ENCODE results near the gene KLHL21.
"Not testable (repeated sequence)": the region's sequence is repeated elsewhere in the genome, so short reads cannot be mapped to it uniquely, and the experiment has no call there.

The KLHL21 gene

DNA sequence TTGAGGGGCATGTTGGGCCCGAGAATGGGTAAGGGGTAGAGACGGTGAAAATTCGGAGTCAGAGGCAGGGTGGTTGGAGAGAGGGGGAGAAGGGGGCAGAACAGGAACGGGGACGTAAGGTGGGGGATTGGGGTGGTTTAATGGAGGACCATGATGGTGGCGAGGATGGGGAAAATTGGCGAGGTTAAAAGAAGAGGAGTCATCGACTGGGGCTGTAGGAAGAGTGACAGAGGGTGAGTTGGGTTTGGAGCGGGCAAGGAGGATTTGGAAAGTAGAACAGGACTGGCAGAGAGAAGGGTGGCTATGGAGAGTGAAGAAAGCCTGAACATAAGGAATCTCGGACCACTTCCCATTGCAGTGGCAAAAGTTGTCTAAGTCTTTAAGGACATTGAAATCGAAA is 33.6 kb downstream of the KLHL21 start:
- no peak for DNase-seq (ENCODE audit: extremely low read depth, low read depth)
- TF ChIP-seq, protein P1, sequence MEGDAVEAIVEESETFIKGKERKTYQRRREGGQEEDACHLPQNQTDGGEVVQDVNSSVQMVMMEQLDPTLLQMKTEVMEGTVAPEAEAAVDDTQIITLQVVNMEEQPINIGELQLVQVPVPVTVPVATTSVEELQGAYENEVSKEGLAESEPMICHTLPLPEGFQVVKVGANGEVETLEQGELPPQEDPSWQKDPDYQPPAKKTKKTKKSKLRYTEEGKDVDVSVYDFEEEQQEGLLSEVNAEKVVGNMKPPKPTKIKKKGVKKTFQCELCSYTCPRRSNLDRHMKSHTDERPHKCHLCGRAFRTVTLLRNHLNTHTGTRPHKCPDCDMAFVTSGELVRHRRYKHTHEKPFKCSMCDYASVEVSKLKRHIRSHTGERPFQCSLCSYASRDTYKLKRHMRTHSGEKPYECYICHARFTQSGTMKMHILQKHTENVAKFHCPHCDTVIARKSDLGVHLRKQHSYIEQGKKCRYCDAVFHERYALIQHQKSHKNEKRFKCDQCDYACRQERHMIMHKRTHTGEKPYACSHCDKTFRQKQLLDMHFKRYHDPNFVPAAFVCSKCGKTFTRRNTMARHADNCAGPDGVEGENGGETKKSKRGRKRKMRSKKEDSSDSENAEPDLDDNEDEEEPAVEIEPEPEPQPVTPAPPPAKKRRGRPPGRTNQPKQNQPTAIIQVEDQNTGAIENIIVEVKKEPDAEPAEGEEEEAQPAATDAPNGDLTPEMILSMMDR (IDR thresholded peaks at IDR 0.05; ENCODE audit: low read depth, low read length, missing control alignments): no peak
- H3K4me3 ChIP-seq (replicated peaks; ENCODE audit: low read depth, low read length): no peak overlapping the region

DNA sequence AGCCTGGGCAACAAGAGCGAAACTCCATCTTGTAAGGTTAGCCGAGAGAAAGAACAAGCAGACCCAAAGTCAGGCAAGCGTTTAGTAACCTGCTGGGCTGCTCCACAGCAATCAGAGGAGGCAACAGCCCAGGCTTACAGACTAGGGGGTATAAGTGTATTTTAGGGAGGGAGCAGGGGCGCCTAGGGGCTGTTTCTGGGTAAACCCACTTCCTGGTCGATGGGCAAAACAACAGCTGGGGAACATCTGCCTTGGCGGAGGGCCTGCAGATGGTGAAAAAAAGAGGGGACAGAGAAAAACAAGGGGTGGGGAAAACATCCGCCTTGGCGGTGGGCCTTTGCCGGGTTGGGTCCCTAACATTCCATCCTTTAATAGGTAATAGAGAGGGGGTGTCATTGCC is 42.4 kb downstream of the KLHL21 start:
- no peak for DNase-seq (ENCODE audit: extremely low read depth, low read depth)
- TF ChIP-seq, protein P1 (IDR thresholded peaks at IDR 0.05; ENCODE audit: low read depth, low read length, missing control alignments): no peak
- H3K4me3 ChIP-seq (replicated peaks; ENCODE audit: low read depth, low read length): no peak overlapping the region

DNA sequence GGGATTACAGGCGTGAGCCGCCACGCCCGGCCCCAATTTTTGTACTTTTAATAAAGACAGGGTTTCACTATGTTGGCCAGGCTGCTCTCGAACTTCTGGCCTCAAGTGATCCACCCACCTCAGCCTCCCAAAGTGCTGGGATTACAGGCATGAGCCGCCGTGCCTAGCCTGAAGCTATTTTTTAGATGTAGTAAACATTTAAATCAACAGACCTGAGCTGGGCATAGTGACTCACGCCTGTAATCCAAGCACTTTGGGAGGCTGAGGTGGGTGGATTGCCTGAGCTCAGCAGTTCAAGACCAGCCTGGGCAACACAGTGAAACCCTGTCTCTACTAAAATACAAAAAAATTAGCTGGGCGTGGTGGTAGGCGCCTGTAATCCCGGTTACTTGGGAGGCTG is 43.5 kb downstream of the KLHL21 start:
- H3K4me3 ChIP-seq (replicated peaks; ENCODE audit: low read depth, low read length); DNase-seq (ENCODE audit: extremely low read depth, low read depth): not testable (repeated sequence)

DNA sequence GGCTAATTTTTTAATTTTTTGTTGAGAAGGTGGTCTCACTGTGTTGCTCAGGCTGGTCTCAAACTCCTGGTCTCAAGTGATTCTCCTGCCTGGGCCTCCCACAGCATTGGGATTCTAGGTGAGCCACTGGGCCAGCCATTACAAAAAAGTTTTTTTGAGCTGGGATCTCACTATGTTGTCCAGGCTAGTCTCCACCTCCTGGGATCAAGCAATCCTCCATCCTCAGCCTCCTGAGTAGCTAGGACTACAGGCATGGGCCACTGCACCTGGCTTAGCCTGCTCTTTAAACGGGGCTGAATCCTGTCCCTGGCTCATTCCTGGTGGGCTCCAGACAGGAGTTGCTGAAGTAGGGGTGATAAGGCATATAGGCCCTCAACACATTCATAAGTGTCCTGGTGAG is 45.1 kb downstream of the KLHL21 start:
- DNase-seq (ENCODE audit: extremely low read depth, low read depth): no peak
- TF ChIP-seq, protein P1 (IDR thresholded peaks at IDR 0.05; ENCODE audit: low read depth, low read length, missing control alignments): no peak

DNA sequence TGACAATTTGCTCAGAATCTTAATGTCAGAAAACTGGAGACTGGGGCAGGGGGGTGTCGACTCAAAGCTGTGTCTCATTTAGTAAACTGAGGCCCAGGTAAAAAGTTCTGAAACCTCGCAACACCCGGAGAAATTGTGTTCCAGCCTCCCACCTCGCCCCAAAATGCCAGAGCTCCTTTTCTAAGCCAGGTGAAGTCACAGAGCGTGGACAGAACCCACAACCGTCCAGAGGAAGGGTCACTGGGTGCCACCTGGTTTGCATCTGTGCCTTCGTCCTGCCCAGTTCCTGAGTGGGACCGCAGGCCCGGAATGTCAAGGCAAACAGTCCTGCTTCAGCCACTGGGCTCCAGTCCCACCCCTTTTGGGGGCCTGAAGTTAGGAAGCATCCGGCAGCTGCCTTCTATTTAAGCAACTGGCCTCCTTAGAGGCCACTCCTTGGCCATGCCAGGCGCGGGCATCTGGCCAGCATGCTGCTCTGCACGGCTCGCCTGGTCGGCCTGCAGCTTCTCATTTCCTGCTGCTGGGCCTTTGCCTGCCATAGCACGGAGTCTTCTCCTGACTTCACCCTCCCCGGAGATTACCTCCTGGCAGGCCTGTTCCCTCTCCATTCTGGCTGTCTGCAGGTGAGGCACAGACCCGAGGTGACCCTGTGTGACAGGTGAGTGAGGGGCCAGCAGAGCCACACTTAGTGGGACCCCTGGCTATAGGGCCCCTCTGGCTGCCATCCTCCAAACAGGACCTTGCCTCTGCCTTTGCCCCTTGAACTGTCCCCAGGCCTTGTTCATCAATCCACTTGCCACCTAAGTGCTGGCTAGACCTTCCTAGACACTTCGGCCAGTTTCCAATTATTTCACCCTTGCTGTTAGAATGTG is 47.5 kb downstream of the KLHL21 start, which contains the start of gene TAS1R1:
Gene TAS1R1, plus strand, starts transcription at position 401 of the 872 bp plus-strand sequence. Its CDS starts 67 bp downstream, at position 468.
- DNase-seq (ENCODE audit: extremely low read depth, low read depth): no peak
- TF ChIP-seq, protein P1 (IDR thresholded peaks at IDR 0.05; ENCODE audit: low read depth, low read length, missing control alignments): no peak
- peak within 1 kb of the TSS; percentile 100 for H3K4me3 ChIP-seq (replicated peaks; ENCODE audit: low read depth, low read length)

More for the DNA sequence above, 45.1 kb downstream of the KLHL21 start:
- no peak overlapping the region for H3K4me3 ChIP-seq (replicated peaks; ENCODE audit: low read depth, low read length)

DNA sequence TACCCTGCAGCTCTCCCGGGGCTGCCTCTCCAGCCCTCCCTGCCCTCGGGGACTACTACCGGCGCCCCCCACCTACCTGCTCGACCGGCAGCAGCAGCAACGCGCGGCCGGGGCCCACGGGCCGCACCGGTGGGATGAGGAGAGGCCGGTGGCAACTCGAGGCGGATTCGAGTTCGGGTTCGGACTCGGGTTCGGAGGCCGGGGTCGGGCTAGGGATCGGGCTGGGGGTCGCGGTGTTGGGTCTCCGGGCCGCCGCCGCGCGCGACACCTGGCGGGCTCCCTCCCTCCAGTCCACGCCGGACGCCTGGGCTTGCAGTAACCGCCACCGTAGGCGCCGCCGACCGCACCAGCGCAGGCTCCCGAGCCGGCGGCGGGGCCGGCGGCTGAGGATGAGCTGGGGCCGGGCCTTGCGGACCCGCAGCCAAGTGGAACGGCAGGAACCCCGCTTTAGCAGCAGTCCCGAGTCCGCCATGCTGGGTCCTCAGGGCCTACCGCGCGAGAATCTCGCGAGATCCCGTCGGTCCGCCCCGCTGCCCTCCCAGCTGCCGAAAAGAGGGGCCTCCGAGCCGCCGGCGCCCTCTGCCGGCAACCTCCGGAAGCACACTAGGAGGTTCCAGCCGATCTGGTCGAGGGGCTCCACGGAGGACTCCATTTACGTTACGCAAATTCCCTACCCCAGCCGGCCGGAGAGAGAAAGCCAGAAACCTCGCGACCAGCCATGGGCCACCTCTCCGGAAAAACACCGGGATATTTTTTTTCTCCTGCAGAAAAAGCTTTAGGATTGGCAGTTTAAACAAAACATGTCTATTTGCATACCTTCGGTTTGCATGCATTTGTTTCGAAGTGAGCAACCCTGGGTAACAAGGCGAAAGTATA is 48.4 kb downstream of the KLHL21 start, which contains the start of gene NOL9:
Gene NOL9, minus strand, starts transcription at position 483 of the 876 bp plus-strand sequence. Its CDS starts 11 bp downstream, at position 472.
- H3K4me3 ChIP-seq (replicated peaks; ENCODE audit: low read depth, low read length): peak within 1 kb of the TSS; percentile 100
- TF ChIP-seq, protein P1 (IDR thresholded peaks at IDR 0.05; ENCODE audit: low read depth, low read length, missing control alignments): peak; percentile 90
- peak; percentile 68 for DNase-seq (ENCODE audit: extremely low read depth, low read depth)

DNA sequence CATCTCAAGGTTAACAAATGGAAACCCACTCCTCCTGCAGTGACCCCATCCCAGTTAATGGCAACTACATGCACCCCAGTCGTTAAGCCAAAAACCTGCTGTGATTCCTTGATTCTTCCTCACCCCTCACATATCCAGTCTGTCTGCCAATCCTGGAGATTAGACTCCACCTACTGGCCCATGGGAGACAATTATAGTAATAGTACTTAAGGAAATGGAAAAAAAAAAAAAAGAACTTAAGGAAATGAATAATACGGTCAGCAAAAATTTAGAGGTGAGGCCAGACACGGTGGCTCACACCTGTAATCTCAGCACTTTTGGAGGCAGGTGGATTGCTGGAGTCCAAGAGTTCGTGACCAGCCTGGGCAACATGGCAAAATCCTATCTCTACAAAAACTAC is 55.4 kb downstream of the KLHL21 start:
- no peak overlapping the region for H3K4me3 ChIP-seq (replicated peaks; ENCODE audit: low read depth, low read length)
- no peak for DNase-seq (ENCODE audit: extremely low read depth, low read depth)
- TF ChIP-seq, protein P1 (IDR thresholded peaks at IDR 0.05; ENCODE audit: low read depth, low read length, missing control alignments): no peak
